SK-N-SH (cell line): ENCODE data around the gene SCAF1. TPM values are rescaled to one million over a fixed set of nuclear protein-coding genes. Genes with fewer than 3 reads are reported as not detected.

Experiments used
- CTCF ChIA-PET: fragments of 300-600, 350-600 bp; formaldehyde crosslinking; extraction: SDS; loops from one replicate; lab custom pipeline; 2021; lab: Yijun Ruan, JAX
- POLR2A ChIA-PET: fragments of 350-600 bp; sonication (Branson Sonifier 250); formaldehyde crosslinking; extraction: SDS; loops from one replicate; lab custom pipeline; 2020; ENCODE audit warnings: antibody characterized with exemption, inconsistent platforms; lab: Yijun Ruan, JAX
- DNase-seq: peaks from one replicate; pipeline ENCODE4 v3.0.0; 2012
- H2AFZ ChIP-seq: fragments of 200-600 bp; sonication (generic); 2 replicates; pipeline ENCODE4 v1.8.1; 2016; ENCODE audit warnings: antibody characterized with exemption, mild to moderate bottlenecking, low read depth
- H3F3A ChIP-seq: fragments of 200-600 bp; sonication (generic); replicated peaks from 2 replicates; pipeline ENCODE3; 2016; ENCODE audit warnings: antibody characterized with exemption, mild to moderate bottlenecking; ENCODE audit not compliant: insufficient read depth
- H3K27ac ChIP-seq, 2 experiments: fragments of 200-500 bp in 1 of 2; fragments of 200-600 bp in 1 of 2; sonication (Bioruptor generic) in 1 of 2; sonication (generic), shearing (Covaris generic) in 1 of 2; 2 replicates each; pipeline versions ENCODE4 v1.5.1 to v1.6.1; 2014 to 2016; ENCODE audit warnings: low read depth in 2 of 2, inconsistent platforms in 1 of 2, low read length in 1 of 2, mild to moderate bottlenecking in 1 of 2, mixed read lengths in 1 of 2
- H3K27me3 ChIP-seq: fragments of 200-600 bp; sonication (generic), shearing (Covaris generic); 2 replicates; pipeline ENCODE4 v1.6.1; 2016; ENCODE audit warnings: mixed run types; ENCODE audit not compliant: insufficient read depth
- H3K36me3 ChIP-seq, 2 experiments: fragments of 200-500 bp in 1 of 2; fragments of 200-600 bp in 1 of 2; sonication (Bioruptor generic) in 1 of 2; sonication (generic) in 1 of 2; replicated peaks in 1 of 2; 2 replicates each; pipeline versions ENCODE3 to v1.5.1; 2014 to 2016; ENCODE audit warnings: low read length in 1 of 2, mild to moderate bottlenecking in 1 of 2; ENCODE audit not compliant: insufficient read depth in 2 of 2, control insufficient read depth in 1 of 2
- H3K4me1 ChIP-seq, 2 experiments: fragments of 200-500 bp in 1 of 2; fragments of 200-600 bp in 1 of 2; sonication (Bioruptor generic) in 1 of 2; sonication (generic), shearing (Covaris generic) in 1 of 2; 2 replicates each; pipeline versions ENCODE4 v1.5.1 to v1.6.1; 2014 to 2016; ENCODE audit warnings: low read depth in 1 of 2, low read length in 1 of 2, mixed run types in 1 of 2; ENCODE audit not compliant: insufficient read depth in 2 of 2, control insufficient read depth in 1 of 2
- H3K4me2 ChIP-seq: fragments of 200-600 bp; sonication (generic), shearing (Covaris generic); 2 replicates; pipeline ENCODE4 v1.6.1; 2017; ENCODE audit warnings: mixed run types
- H3K4me3 ChIP-seq, 2 experiments: fragments of 200-500 bp in 1 of 2; fragments of 200-600 bp in 1 of 2; sonication (Bioruptor generic) in 1 of 2; sonication (generic), shearing (Covaris generic) in 1 of 2; 2 replicates each; pipeline versions ENCODE4 v1.5.1 to v1.8.1; 2014 to 2016; ENCODE audit warnings: low read depth in 2 of 2, inconsistent platforms in 1 of 2, low read length in 1 of 2, mild to moderate bottlenecking in 1 of 2, mixed read lengths in 1 of 2, moderate library complexity in 1 of 2
- H3K79me2 ChIP-seq: fragments of 200-600 bp; sonication (generic); 2 replicates; pipeline ENCODE4 v1.8.1; 2017; ENCODE audit warnings: mild to moderate bottlenecking; ENCODE audit not compliant: insufficient read depth
- H3K9ac ChIP-seq: fragments of 200-600 bp; sonication (generic); 2 replicates; pipeline ENCODE4 v1.6.1; 2017; ENCODE audit warnings: mixed run types
- H3K9me2 ChIP-seq: fragments of 200-600 bp; sonication (generic); 2 replicates; pipeline ENCODE4 v1.6.1; 2017; ENCODE audit warnings: mixed run types
- H3K9me3 ChIP-seq: fragments of 200-600 bp; sonication (generic); 2 replicates; pipeline ENCODE4 v1.6.1; 2017; ENCODE audit warnings: mixed run types, mild to moderate bottlenecking, moderate library complexity
- H4K20me1 ChIP-seq: fragments of 200-600 bp; sonication (generic); 2 replicates; pipeline ENCODE4 v1.6.1; 2017; ENCODE audit warnings: mild to moderate bottlenecking, mixed run types; ENCODE audit not compliant: insufficient read depth
- CHD2 ChIP-seq: fragments of 150-350 bp; IDR thresholded peaks from 2 replicates; pipeline ENCODE4 v1.6.1; 2018; ENCODE audit warnings: low read length; ENCODE audit not compliant: partially characterized antibody
- ELF1 ChIP-seq: IDR thresholded peaks from 2 replicates; pipeline ENCODE4 v1.4.0; 2012
- EP300 ChIP-seq, 2 experiments: IDR thresholded peaks; 2 replicates each; pipeline versions ENCODE4 v1.4.0 to v1.6.1; 2012; ENCODE audit warnings: borderline replicate concordance in 1 of 2, low read depth in 1 of 2, low read length in 1 of 2
- FOXJ3 ChIP-seq: sonication (generic); formaldehyde crosslinking; IDR thresholded peaks from 2 replicates; pipeline ENCODE4 v1.5.1; 2020; ENCODE audit warnings: mild to moderate bottlenecking, missing genetic modification reagents
- GATA2 ChIP-seq: sonication (generic); formaldehyde crosslinking; IDR thresholded peaks from 2 replicates; pipeline ENCODE4 v1.5.0; 2020; ENCODE audit warnings: mild to moderate bottlenecking, missing genetic modification reagents
- NFIC ChIP-seq: IDR thresholded peaks from 2 replicates; pipeline ENCODE4 v1.4.0; 2012; ENCODE audit warnings: borderline replicate concordance
- NRF1 ChIP-seq: IDR thresholded peaks from 2 replicates; pipeline ENCODE4 v1.6.1; 2012; ENCODE audit warnings: low read depth, mild to moderate bottlenecking, low read length
- POLR2AphosphoS5 ChIP-seq: IDR thresholded peaks from 2 replicates; pipeline ENCODE4 v1.6.1; 2012; ENCODE audit warnings: low read depth, low read length
- RAD21 ChIP-seq: IDR thresholded peaks from 2 replicates; pipeline ENCODE4 v1.6.1; 2012; ENCODE audit warnings: mild to moderate bottlenecking, low read length
- RFX5 ChIP-seq: IDR thresholded peaks from 2 replicates; pipeline ENCODE4 v1.6.1; 2012; ENCODE audit warnings: mild to moderate bottlenecking, improper control_type of control experiment, low read length
- RXRA ChIP-seq: IDR thresholded peaks from 2 replicates; pipeline ENCODE4 v1.4.0; 2012; ENCODE audit warnings: low read depth, mild to moderate bottlenecking, borderline replicate concordance
- TCF12 ChIP-seq: IDR thresholded peaks from 2 replicates; pipeline ENCODE4 v1.4.0; 2012
- TEAD4 ChIP-seq: IDR thresholded peaks from 2 replicates; pipeline ENCODE4 v1.4.0; 2012; ENCODE audit warnings: mild to moderate bottlenecking, borderline replicate concordance; ENCODE audit not compliant: insufficient read depth
- whole genome bisulfite sequencing: methylation state at CpG from one replicate; pipeline ENCODE4 v1.1.6; 2017; ENCODE audit warnings: low lambda C conversion rate; 5-methylcytosine and 5-hydroxymethylcytosine counted together
- polyA plus RNA-seq, 3 experiments: library from polyadenylated mRNA; depleted of rRNA; stranded (reverse); fragments of >200 nt; gene quantifications; 2 replicates each; pipeline ENCODE4 v1.2.3, GENCODE V29; 2012
- TF ChIP-seq, protein P1 (sequence below): IDR thresholded peaks from 2 replicates; pipeline ENCODE4; 2012
- TF ChIP-seq, protein P2 (sequence below): fragments of 200-600 bp; sonication (generic); IDR thresholded peaks from 2 replicates; pipeline ENCODE4 v1.6.1; 2017; ENCODE audit warnings: antibody characterized with exemption, mild to moderate bottlenecking, moderate library complexity
- TF ChIP-seq, protein P3 (sequence below): fragments of 150-350 bp; IDR thresholded peaks from 2 replicates; pipeline ENCODE4 v1.6.1; 2017; ENCODE audit warnings: antibody characterized with exemption, low read length, low read depth, borderline replicate concordance
- TF ChIP-seq, protein P4 (sequence below): IDR thresholded peaks from 2 replicates; pipeline ENCODE4 v1.4.0; 2012; ENCODE audit warnings: low read depth, borderline replicate concordance
- TF ChIP-seq, protein P5 (sequence below): IDR thresholded peaks from 2 replicates; pipeline ENCODE4 v1.6.1; 2012; ENCODE audit warnings: mild to moderate bottlenecking, low read depth, low read length, moderate library complexity
- TF ChIP-seq, protein P6 (sequence below): IDR thresholded peaks from 2 replicates; pipeline ENCODE4 v1.4.0; 2012; ENCODE audit warnings: low read depth, borderline replicate concordance
- TF ChIP-seq, protein P7 (sequence below): fragments of 150-350 bp; IDR thresholded peaks from 2 replicates; pipeline ENCODE4 v1.6.1; 2016; ENCODE audit warnings: mild to moderate bottlenecking, low read depth, low read length

SCAF1 gene
- polyA plus RNA-seq, 1 of the 3 experiments (the other 2 are of a cell fraction) = 9.5 TPM

DNA sequence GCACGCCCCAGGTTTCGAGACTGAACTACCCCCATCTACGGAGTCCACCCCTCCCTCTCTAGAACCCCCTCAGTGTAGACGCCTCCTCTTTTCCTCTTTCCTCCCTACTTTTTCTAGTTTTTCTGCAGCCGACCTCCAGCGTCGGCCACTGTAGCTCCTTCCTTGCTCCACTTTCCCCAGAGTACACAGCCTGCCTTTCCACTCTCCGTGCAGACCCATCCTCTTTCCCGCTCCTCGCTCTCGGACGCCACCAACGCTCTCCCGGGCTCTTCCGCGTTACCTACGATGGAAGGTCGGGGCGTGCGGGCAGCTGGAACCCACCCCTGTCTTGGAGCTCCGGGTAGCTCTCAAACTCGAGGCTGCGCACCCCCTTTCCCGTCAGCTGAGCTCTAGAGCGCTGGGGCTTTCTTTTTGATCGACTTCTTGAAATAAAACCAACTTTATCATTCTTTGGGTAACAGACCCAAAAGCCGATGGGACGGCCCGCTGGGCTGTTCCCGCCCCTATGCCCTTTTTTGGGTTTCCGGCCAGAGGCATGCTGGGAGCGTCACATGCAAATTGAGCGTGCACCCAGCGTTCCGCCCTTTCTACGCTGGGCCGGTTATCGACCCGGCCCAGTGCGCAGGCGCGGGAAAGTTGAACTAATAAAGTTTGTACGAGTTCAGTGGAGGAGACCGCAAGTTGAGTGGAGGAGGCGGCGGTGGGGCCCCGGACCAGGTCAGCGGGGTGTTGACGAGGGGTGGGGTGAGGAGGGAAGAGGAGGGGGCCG lies 23.5 kb downstream of the SCAF1 start, which contains the start of the genes BCL2L12 and IRF3:
TSS of gene BCL2L12 (plus strand) at position 583 of the 769 bp plus-strand sequence. CDS start 760 bp downstream, outside the sequence.
TSS of gene IRF3 (minus strand) at position 507 of the 769 bp plus-strand sequence. CDS start 1,019 bp downstream, outside the sequence.
- H3K9ac ChIP-seq = peak within 1 kb of the TSS; percentile 90
- ChIA-PET CTCF (interaction anchor here (0.8 to 9.4 kb wide), 6 partner anchors 10 to 24 kb away, joined by 3 to 78 read pairs (median 4); partner anchors contain the start of genes ADM5, PRMT1 and SCAF1), POLR2A (interaction anchor here (1.3 to 2.2 kb wide), 4 partner anchors 11 to 72 kb away, joined by 3 to 15 read pairs (median 4); partner anchors contain the start of genes PRMT1 and RRAS)
- no peaks in the 10 kb centered on the region for H3K27me3 ChIP-seq
- H3K4me2 ChIP-seq = peak within 1 kb of the TSS; percentile 97
- peak within 1 kb of the TSS; percentile 76 to 96 for H3K27ac ChIP-seq
- H3K79me2 ChIP-seq = peaks cover 30% of the 10 kb centered on the region
- no peaks in the 10 kb centered on the region for H3K9me3 ChIP-seq
- H3F3A ChIP-seq = peaks cover 20% of the 10 kb centered on the region
- peak within 1 kb of the TSS; percentile 73 to 97 for H3K4me3 ChIP-seq
- H4K20me1 ChIP-seq = no peaks in the 10 kb centered on the region
- H3K4me1 ChIP-seq = peaks cover 9 to 15% of the 10 kb centered on the region in 2 experiments; a peak in 3 of 4 replicates
- peaks cover 5 to 20% of the 10 kb centered on the region in 2 experiments for H3K36me3 ChIP-seq
- peak within 1 kb of the TSS; percentile 93 for H2AFZ ChIP-seq
- under 1% methylated on average over 50 of the region's 50 CpGs for WGBS
- peak; percentile 95 for DNase-seq
- H3K9me2 ChIP-seq = no peaks in the 10 kb centered on the region
- TF ChIP-seq, protein P1, sequence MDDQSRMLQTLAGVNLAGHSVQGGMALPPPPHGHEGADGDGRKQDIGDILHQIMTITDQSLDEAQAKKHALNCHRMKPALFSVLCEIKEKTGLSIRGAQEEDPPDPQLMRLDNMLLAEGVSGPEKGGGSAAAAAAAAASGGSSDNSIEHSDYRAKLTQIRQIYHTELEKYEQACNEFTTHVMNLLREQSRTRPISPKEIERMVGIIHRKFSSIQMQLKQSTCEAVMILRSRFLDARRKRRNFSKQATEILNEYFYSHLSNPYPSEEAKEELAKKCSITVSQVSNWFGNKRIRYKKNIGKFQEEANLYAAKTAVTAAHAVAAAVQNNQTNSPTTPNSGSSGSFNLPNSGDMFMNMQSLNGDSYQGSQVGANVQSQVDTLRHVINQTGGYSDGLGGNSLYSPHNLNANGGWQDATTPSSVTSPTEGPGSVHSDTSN = no peak
- TF ChIP-seq, protein P2, sequence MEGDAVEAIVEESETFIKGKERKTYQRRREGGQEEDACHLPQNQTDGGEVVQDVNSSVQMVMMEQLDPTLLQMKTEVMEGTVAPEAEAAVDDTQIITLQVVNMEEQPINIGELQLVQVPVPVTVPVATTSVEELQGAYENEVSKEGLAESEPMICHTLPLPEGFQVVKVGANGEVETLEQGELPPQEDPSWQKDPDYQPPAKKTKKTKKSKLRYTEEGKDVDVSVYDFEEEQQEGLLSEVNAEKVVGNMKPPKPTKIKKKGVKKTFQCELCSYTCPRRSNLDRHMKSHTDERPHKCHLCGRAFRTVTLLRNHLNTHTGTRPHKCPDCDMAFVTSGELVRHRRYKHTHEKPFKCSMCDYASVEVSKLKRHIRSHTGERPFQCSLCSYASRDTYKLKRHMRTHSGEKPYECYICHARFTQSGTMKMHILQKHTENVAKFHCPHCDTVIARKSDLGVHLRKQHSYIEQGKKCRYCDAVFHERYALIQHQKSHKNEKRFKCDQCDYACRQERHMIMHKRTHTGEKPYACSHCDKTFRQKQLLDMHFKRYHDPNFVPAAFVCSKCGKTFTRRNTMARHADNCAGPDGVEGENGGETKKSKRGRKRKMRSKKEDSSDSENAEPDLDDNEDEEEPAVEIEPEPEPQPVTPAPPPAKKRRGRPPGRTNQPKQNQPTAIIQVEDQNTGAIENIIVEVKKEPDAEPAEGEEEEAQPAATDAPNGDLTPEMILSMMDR = no peak
- TF ChIP-seq, protein P3, sequence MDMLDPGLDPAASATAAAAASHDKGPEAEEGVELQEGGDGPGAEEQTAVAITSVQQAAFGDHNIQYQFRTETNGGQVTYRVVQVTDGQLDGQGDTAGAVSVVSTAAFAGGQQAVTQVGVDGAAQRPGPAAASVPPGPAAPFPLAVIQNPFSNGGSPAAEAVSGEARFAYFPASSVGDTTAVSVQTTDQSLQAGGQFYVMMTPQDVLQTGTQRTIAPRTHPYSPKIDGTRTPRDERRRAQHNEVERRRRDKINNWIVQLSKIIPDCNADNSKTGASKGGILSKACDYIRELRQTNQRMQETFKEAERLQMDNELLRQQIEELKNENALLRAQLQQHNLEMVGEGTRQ = no peak
- peak; percentile 80 for TF ChIP-seq POLR2AphosphoS5
- TF ChIP-seq, protein P4, sequence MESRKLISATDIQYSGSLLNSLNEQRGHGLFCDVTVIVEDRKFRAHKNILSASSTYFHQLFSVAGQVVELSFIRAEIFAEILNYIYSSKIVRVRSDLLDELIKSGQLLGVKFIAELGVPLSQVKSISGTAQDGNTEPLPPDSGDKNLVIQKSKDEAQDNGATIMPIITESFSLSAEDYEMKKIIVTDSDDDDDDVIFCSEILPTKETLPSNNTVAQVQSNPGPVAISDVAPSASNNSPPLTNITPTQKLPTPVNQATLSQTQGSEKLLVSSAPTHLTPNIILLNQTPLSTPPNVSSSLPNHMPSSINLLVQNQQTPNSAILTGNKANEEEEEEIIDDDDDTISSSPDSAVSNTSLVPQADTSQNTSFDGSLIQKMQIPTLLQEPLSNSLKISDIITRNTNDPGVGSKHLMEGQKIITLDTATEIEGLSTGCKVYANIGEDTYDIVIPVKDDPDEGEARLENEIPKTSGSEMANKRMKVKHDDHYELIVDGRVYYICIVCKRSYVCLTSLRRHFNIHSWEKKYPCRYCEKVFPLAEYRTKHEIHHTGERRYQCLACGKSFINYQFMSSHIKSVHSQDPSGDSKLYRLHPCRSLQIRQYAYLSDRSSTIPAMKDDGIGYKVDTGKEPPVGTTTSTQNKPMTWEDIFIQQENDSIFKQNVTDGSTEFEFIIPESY = no peak
- no peak for TF ChIP-seq TCF12
- TF ChIP-seq, protein P5, sequence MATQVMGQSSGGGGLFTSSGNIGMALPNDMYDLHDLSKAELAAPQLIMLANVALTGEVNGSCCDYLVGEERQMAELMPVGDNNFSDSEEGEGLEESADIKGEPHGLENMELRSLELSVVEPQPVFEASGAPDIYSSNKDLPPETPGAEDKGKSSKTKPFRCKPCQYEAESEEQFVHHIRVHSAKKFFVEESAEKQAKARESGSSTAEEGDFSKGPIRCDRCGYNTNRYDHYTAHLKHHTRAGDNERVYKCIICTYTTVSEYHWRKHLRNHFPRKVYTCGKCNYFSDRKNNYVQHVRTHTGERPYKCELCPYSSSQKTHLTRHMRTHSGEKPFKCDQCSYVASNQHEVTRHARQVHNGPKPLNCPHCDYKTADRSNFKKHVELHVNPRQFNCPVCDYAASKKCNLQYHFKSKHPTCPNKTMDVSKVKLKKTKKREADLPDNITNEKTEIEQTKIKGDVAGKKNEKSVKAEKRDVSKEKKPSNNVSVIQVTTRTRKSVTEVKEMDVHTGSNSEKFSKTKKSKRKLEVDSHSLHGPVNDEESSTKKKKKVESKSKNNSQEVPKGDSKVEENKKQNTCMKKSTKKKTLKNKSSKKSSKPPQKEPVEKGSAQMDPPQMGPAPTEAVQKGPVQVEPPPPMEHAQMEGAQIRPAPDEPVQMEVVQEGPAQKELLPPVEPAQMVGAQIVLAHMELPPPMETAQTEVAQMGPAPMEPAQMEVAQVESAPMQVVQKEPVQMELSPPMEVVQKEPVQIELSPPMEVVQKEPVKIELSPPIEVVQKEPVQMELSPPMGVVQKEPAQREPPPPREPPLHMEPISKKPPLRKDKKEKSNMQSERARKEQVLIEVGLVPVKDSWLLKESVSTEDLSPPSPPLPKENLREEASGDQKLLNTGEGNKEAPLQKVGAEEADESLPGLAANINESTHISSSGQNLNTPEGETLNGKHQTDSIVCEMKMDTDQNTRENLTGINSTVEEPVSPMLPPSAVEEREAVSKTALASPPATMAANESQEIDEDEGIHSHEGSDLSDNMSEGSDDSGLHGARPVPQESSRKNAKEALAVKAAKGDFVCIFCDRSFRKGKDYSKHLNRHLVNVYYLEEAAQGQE = no peak
- TF ChIP-seq CHD2 = no peak
- no peak for TF ChIP-seq GATA2 (CRISPR knock-in tag)
- no peak for TF ChIP-seq NFIC
- TF ChIP-seq, protein P6, sequence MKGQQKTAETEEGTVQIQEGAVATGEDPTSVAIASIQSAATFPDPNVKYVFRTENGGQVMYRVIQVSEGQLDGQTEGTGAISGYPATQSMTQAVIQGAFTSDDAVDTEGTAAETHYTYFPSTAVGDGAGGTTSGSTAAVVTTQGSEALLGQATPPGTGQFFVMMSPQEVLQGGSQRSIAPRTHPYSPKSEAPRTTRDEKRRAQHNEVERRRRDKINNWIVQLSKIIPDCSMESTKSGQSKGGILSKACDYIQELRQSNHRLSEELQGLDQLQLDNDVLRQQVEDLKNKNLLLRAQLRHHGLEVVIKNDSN = no peak
- TF ChIP-seq ELF1 = peak; percentile 67
- TF ChIP-seq RXRA = no peak
- TF ChIP-seq EP300 (IDR thresholded peaks at IDR 0.05; ENCODE audit: borderline replicate concordance in 1 of 2, low read depth in 1 of 2, low read length in 1 of 2) = no peak
- TF ChIP-seq RFX5 = no peak
- TF ChIP-seq RAD21 = no peak
- no peak for TF ChIP-seq TEAD4
- no peak for TF ChIP-seq FOXJ3 (CRISPR knock-in tag)
- TF ChIP-seq NRF1 = peak; percentile 89
- TF ChIP-seq, protein P7, sequence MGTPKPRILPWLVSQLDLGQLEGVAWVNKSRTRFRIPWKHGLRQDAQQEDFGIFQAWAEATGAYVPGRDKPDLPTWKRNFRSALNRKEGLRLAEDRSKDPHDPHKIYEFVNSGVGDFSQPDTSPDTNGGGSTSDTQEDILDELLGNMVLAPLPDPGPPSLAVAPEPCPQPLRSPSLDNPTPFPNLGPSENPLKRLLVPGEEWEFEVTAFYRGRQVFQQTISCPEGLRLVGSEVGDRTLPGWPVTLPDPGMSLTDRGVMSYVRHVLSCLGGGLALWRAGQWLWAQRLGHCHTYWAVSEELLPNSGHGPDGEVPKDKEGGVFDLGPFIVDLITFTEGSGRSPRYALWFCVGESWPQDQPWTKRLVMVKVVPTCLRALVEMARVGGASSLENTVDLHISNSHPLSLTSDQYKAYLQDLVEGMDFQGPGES = no peak
